ENCODE data around the gene ELOF1.
A peak's percentile ranks its signal among the peaks of the same experiment; 100 is the strongest.

Gene ELOF1

GRCh38 chr19:11534538-11534937, 24.5 kb downstream of the ELOF1 start:
- DNase-seq: no peak

- DNase-seq: peak; percentile 72
Observed at GRCh38 chr19:11530432-11530831, 28.6 kb downstream of the ELOF1 start.

GRCh38 chr19:11528551-11529341, 30.3 kb downstream of the ELOF1 start, which contains the start of gene ECSIT:
ECSIT (minus strand) TSS chr19:11529134; CDS start chr19:11519170, 9,964 bp downstream.
- peak; percentile 84 for DNase-seq

- no peak for DNase-seq
Observed at GRCh38 chr19:11519138-11519537, 39.9 kb downstream of the ELOF1 start.

- no peak for DNase-seq
Observed at GRCh38 chr19:11513946-11514345, 45.1 kb downstream of the ELOF1 start.

GRCh38 chr19:11510444-11510843, 48.6 kb downstream of the ELOF1 start:
- DNase-seq: no peak

- no peak for DNase-seq
Observed at GRCh38 chr19:11507370-11508078, 51.5 kb downstream of the ELOF1 start.

- DNase-seq: no peak
Observed at GRCh38 chr19:11506967-11507366, 52.1 kb downstream of the ELOF1 start.

- DNase-seq: no peak
Observed at GRCh38 chr19:11506101-11506555, 52.9 kb downstream of the ELOF1 start.

GRCh38 chr19:11505504-11506100, 53.4 kb downstream of the ELOF1 start, which contains the start of gene ZNF653:
ZNF653 (minus strand) TSS chr19:11505839; CDS start chr19:11505786, 53 bp downstream.
- DNase-seq: peak; percentile 73

GRCh38 chr19:11505032-11505503, 54.0 kb downstream of the ELOF1 start:
- DNase-seq: peak; percentile 84

GRCh38 chr19:11504502-11505031, 54.5 kb downstream of the ELOF1 start:
- DNase-seq: no peak

Data from NCI-H345 (cell line).